Osteoblast (primary cell): Measurements from ENCODE around the gene ZNF846. TPM values are rescaled to one million over a fixed set of nuclear protein-coding genes. Genes with fewer than 3 reads are reported as not detected.

Experiments used
- DNase-seq: peaks from one replicate; pipeline ENCODE4 v3.0.0; 2011; ENCODE audit warnings: low spot score, mixed read lengths; ENCODE audit not compliant: insufficient read length; ENCODE audit errors: missing footprints
- H2AFZ ChIP-seq: 2 replicates; pipeline ENCODE4 v1.6.0; 2011; ENCODE audit warnings: mild to moderate bottlenecking, low read length
- H3K27ac ChIP-seq: 2 replicates; pipeline ENCODE4 v1.5.1; 2011; ENCODE audit warnings: mild to moderate bottlenecking, low read depth, low read length, moderate library complexity
- H3K27me3 ChIP-seq: 2 replicates; pipeline ENCODE4 v1.6.0; 2012; ENCODE audit warnings: mild to moderate bottlenecking, control low read depth, inconsistent platforms, low read length, moderate library complexity; ENCODE audit not compliant: insufficient read depth
- H3K36me3 ChIP-seq: 2 replicates; pipeline ENCODE4 v1.5.1; 2011; ENCODE audit warnings: mild to moderate bottlenecking, low read length, control low read depth, moderate library complexity; ENCODE audit not compliant: insufficient read depth
- H3K4me1 ChIP-seq: 2 replicates; pipeline ENCODE4 v1.5.1; 2011; ENCODE audit warnings: mild to moderate bottlenecking, low read length, control low read depth, moderate library complexity; ENCODE audit not compliant: insufficient read depth
- H3K4me2 ChIP-seq: 2 replicates; pipeline ENCODE4 v1.6.0; 2011; ENCODE audit warnings: mild to moderate bottlenecking, low read length; ENCODE audit not compliant: insufficient read depth
- H3K4me3 ChIP-seq: fragments of 200-600 bp; sonication (generic); 3 replicates; pipeline ENCODE4 v1.5.1; 2012; ENCODE audit warnings: mild to moderate bottlenecking, low read length, inconsistent platforms; ENCODE audit not compliant: insufficient read depth
- H3K79me2 ChIP-seq: 2 replicates; pipeline ENCODE4 v1.6.0; 2012; ENCODE audit warnings: mild to moderate bottlenecking, low read length, control low read depth, inconsistent platforms; ENCODE audit not compliant: insufficient read depth
- H3K9me3 ChIP-seq: 2 replicates; pipeline ENCODE4 v1.5.1; 2011; ENCODE audit warnings: low read depth, low read length, control low read depth
- H4K20me1 ChIP-seq: 2 replicates; pipeline ENCODE4 v1.6.0; 2012; ENCODE audit warnings: mild to moderate bottlenecking, low read length, control low read depth; ENCODE audit not compliant: insufficient read depth
- CTCF ChIP-seq: IDR thresholded peaks from 2 replicates; pipeline ENCODE4 v1.5.1; 2011; ENCODE audit warnings: mild to moderate bottlenecking, low read depth, low read length, moderate library complexity; ENCODE audit errors: extremely low read depth
- total RNA-seq: library from RNA; depleted of rRNA; stranded (reverse); fragments of >200 nt; gene quantifications from 2 replicates; pipeline ENCODE4 v1.2.3, GENCODE V29; 2012

ZNF846 gene
- total RNA-seq, 1 donor, result 17.7 TPM

DNA sequence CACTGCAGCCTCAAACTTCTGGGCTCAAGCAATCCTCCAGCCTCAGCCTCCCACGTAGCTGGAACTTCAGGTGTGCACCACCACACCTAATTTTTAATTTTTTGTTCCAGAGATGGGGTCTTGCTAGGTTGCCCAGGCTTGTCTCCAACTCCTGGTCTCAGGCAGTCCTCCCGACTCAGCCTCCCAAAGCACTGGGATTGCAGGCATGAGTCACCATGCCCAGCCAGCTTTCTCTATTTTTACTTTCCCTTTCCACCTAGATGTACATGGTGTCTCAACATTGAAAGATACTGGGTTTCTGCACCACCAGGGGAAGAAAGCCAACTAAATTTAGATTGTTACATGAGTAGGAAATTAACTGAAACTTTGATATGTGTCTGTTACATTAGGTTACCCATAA is 13.8 kb upstream of the ZNF846 start:
- Histone ChIP-seq H3K27me3 (no peaks in the 10 kb centered on the region), H3K4me3 (no peak overlapping the region), H2AFZ (no peak overlapping the region), H3K36me3 (no peaks in the 10 kb centered on the region), H3K4me2 (no peak overlapping the region), H3K79me2 (peaks cover 7% of the 10 kb centered on the region), H3K4me1 (peaks cover 6% of the 10 kb centered on the region), H3K9me3 (no peaks in the 10 kb centered on the region), H4K20me1 (no peaks in the 10 kb centered on the region), H3K27ac (no peak overlapping the region)
- no peak for DNase-seq
- no peak for TF ChIP-seq CTCF

GRCh38 chr19:9757544-9758501 is 10.7 kb downstream of the ZNF846 start:
- Histone ChIP-seq H2AFZ (no peak overlapping the region), H3K4me2 (no peak overlapping the region), H3K4me3 (no peak overlapping the region), H3K79me2 (no peaks in the 10 kb centered on the region), H3K4me1 (no peaks in the 10 kb centered on the region), H3K27me3 (no peaks in the 10 kb centered on the region), H4K20me1 (no peaks in the 10 kb centered on the region), H3K9me3 (peaks cover 26% of the 10 kb centered on the region), H3K27ac (no peak overlapping the region), H3K36me3 (peaks cover 43% of the 10 kb centered on the region)
- TF ChIP-seq CTCF, result no peak
- DNase-seq, result no peak

GRCh38 chr19:9752701-9753443 is 15.7 kb downstream of the ZNF846 start:
- Histone ChIP-seq H3K4me3 (no peak overlapping the region), H4K20me1 (no peaks in the 10 kb centered on the region), H3K36me3 (peaks cover 5% of the 10 kb centered on the region), H3K4me1 (no peaks in the 10 kb centered on the region), H3K79me2 (no peaks in the 10 kb centered on the region), H2AFZ (no peak overlapping the region), H3K4me2 (no peak overlapping the region), H3K27ac (no peak overlapping the region), H3K27me3 (no peaks in the 10 kb centered on the region), H3K9me3 (peaks cover 14% of the 10 kb centered on the region)
- TF ChIP-seq CTCF, result no peak
- DNase-seq, result no peak

GRCh38 chr19:9751446-9751845 is 17.1 kb downstream of the ZNF846 start:
- Histone ChIP-seq H2AFZ (no peak overlapping the region), H3K79me2 (no peaks in the 10 kb centered on the region), H3K4me3 (no peak overlapping the region), H3K36me3 (no peaks in the 10 kb centered on the region), H4K20me1 (no peaks in the 10 kb centered on the region), H3K9me3 (peaks cover 4% of the 10 kb centered on the region), H3K4me2 (no peak overlapping the region), H3K4me1 (no peaks in the 10 kb centered on the region), H3K27me3 (no peaks in the 10 kb centered on the region), H3K27ac (no peak overlapping the region)
- DNase-seq, result no peak
- TF ChIP-seq CTCF, result no peak
